CD8-positive, alpha-beta memory T cell (primary cell): ENCODE data around the gene AKAP13. TPM values are rescaled to one million over a fixed set of nuclear protein-coding genes. Genes with fewer than 3 reads are reported as not detected.

ENCODE experiments used
- CTCF ChIA-PET: fragments of 350-600 bp; sonication (Branson Sonifier 250); formaldehyde crosslinking; loops from one replicate; lab custom pipeline; 2021; ENCODE audit warnings: antibody characterized with exemption; lab: Charles Lee
- POLR2A ChIA-PET: fragments of 350-600 bp; sonication (Branson Sonifier 250); formaldehyde crosslinking; loops from one replicate; lab custom pipeline; 2021; ENCODE audit warnings: antibody characterized with exemption; lab: Charles Lee
- DNase-seq, 5 donors: peaks; one replicate each; pipeline versions ENCODE4 v3.0.0 to v3.0.0-alpha.2; 2020 to 2022; ENCODE audit warnings: mixed read lengths in 1 of 5
- H3K27ac ChIP-seq: one replicate; pipeline ENCODE4 v1.7.0; 2013; ENCODE audit warnings: low read depth, mild to moderate bottlenecking, low read length, moderate library complexity
- H3K27me3 ChIP-seq: 2 replicates; pipeline ENCODE4 v1.7.0; 2013; ENCODE audit warnings: low read length, mild to moderate bottlenecking; ENCODE audit not compliant: insufficient read depth, poor library complexity, severe bottlenecking
- H3K36me3 ChIP-seq: 2 replicates; pipeline ENCODE4 v1.7.0; 2013; ENCODE audit warnings: mild to moderate bottlenecking, low read length, moderate library complexity; ENCODE audit not compliant: insufficient read depth
- H3K4me1 ChIP-seq: 2 replicates; pipeline ENCODE4 v1.7.0; 2013; ENCODE audit warnings: mild to moderate bottlenecking, low read length, moderate library complexity; ENCODE audit not compliant: insufficient read depth
- H3K4me3 ChIP-seq: 2 replicates; pipeline ENCODE4 v1.7.0; 2013; ENCODE audit warnings: mild to moderate bottlenecking, low read length
- H3K9me3 ChIP-seq: 2 replicates; pipeline ENCODE4 v1.7.0; 2013; ENCODE audit warnings: mild to moderate bottlenecking, low read length
- H3K27ac Mint-ChIP-seq, 8 donors: one replicate each; pipeline ENCODE4 v1.8.0; 2020 to 2021; ENCODE audit warnings: mixed read lengths in 8 of 8, mild to moderate bottlenecking in 6 of 8, inconsistent platforms in 3 of 8, moderate library complexity in 3 of 8
- H3K27me3 Mint-ChIP-seq, 2 donors: one replicate each; pipeline ENCODE4 v1.8.0; 2020 to 2021; ENCODE audit warnings: mixed read lengths in 2 of 2, mild to moderate bottlenecking in 1 of 2, moderate library complexity in 1 of 2
- H3K36me3 Mint-ChIP-seq, 3 donors: one replicate each; pipeline ENCODE4 v1.8.0; 2020 to 2021; ENCODE audit warnings: mixed read lengths in 3 of 3, inconsistent platforms in 1 of 3, mild to moderate bottlenecking in 1 of 3
- H3K4me1 Mint-ChIP-seq, 3 donors: one replicate each; pipeline ENCODE4 v1.8.0; 2020 to 2021; ENCODE audit warnings: mixed read lengths in 3 of 3, inconsistent platforms in 1 of 3, mild to moderate bottlenecking in 1 of 3
- H3K4me3 Mint-ChIP-seq, 7 donors: one replicate each; pipeline ENCODE4 v1.8.0; 2020 to 2021; ENCODE audit warnings: mixed read lengths in 7 of 7, mild to moderate bottlenecking in 6 of 7, moderate library complexity in 4 of 7, inconsistent platforms in 2 of 7
- H3K9me3 Mint-ChIP-seq, 5 donors: one replicate each; pipeline ENCODE4 v1.8.0; 2020 to 2022; ENCODE audit warnings: mixed read lengths in 5 of 5, mild to moderate bottlenecking in 3 of 5, moderate library complexity in 2 of 5, inconsistent platforms in 1 of 5
- polyA plus RNA-seq: library from polyadenylated mRNA; unstranded; fragments of 300-500 nt; fragmentation: Illumina TruSeq; gene quantifications from one replicate; pipeline ENCODE4 v1.2.3, GENCODE V29; 2021
- total RNA-seq, 2 experiments: library from RNA; stranded (reverse); gene quantifications; one replicate each; pipeline ENCODE4 v1.2.3, GENCODE V29; 2021

AKAP13 gene
- total and polyA plus RNA-seq, 3 experiments from 2014 or later: 109 to 234 (median 113) TPM

DNA sequence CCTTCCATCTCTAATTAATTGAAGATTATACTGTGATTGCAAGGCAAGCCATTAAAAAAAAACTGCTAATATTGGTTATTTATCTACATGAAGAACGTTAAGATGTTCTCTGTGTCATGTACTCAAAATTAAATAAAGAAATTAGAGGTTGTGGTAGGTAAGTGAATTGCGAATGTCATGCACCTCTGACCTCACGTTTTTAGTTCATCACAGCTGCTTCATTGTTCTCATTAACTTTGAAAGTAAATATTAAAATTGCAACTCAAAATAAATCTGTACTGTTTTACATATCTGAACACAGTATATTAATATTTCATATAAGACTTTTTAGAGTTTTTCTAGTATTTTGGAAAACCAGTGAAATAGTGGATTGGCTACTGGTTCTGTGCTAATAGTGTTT lies 320.4 kb downstream of the AKAP13 start:
- Histone ChIP-seq H3K27ac (no peak overlapping the region), H3K4me3 (no peak overlapping the region), H3K9me3 (no peaks in the 10 kb centered on the region), H3K4me1 (peaks cover 71% of the 10 kb centered on the region), H3K36me3 (peaks cover 22% of the 10 kb centered on the region), H3K27me3 (no peaks in the 10 kb centered on the region)
- peak overlapping the region; percentile 87 to 99 (median 96) for H3K27ac Mint-ChIP-seq
- POLR2A ChIA-PET: no interaction called here
- peak overlapping the region in 5 of 7 donors; percentile 35 to 77 (median 53) for H3K4me3 Mint-ChIP-seq
- no peaks in the 10 kb centered on the region for H3K27me3 Mint-ChIP-seq
- CTCF ChIA-PET: no interaction called here
- H3K36me3 Mint-ChIP-seq: peaks cover 5 to 60% (median 10%) of the 10 kb centered on the region in 3 donors
- no peak for DNase-seq
- peaks cover 64 to 84% (median 81%) of the 10 kb centered on the region in 3 donors for H3K4me1 Mint-ChIP-seq
- no peaks in the 10 kb centered on the region for H3K9me3 Mint-ChIP-seq

DNA sequence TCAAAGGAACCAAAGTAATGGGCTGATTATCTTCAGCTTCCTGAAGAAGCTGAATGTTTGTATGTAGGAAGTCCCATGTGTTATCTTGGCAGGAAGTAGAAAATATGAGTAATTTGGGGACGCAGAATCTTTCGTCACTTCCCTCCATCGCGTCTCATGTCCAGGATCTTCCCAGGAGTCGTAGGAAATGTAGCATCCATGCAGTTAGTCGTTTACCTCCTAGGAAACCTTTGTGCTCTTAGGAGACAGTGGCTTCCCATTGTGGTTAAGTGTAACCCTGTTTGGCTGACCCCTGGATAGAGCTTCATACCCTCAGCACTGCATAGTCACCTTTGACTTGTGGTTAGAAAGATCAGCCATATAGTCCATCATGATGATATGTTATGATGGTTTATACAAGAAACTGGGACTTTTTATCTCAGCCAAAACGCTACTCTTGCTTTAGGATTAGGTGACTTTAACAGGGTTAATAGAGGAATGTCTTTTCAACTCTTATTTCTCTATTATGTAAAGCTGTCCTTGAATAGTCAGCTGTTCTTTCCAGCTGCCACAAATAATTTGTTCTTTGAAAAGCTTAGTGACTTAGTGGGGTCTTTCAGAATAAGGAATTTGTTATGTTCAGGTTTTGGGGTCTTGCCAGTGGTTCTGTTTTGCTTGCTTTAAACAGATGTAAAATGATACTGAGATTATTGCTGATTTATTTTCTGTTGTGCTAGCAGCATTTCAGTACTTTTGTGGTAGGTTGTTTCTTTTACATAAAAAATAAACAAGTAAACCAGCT lies 322.1 kb downstream of the AKAP13 start:
- Histone ChIP-seq H3K4me3 (peak overlapping the region; percentile 49), H3K27me3 (no peaks in the 10 kb centered on the region), H3K9me3 (no peaks in the 10 kb centered on the region), H3K4me1 (peaks cover 76% of the 10 kb centered on the region), H3K27ac (peak overlapping the region; percentile 85), H3K36me3 (peaks cover 12% of the 10 kb centered on the region)
- Mint-ChIP-seq H3K4me1 (peaks cover 72 to 87% (median 84%) of the 10 kb centered on the region in 3 donors), H3K27me3 (no peaks in the 10 kb centered on the region), H3K9me3 (no peaks in the 10 kb centered on the region), H3K27ac (peak overlapping the region; percentile 95 to 99 (median 96)), H3K36me3 (peaks cover 0 to 59% (median 8%) of the 10 kb centered on the region in 3 donors), H3K4me3 (peak overlapping the region; percentile 72 to 93 (median 78))
- CTCF ChIA-PET: interaction anchor here (0.9 to 2.0 kb wide), 10 partner anchors 10 to 217 kb away, joined by 3 to 6 read pairs (median 3); no protein-coding TSS in a partner anchor
- POLR2A ChIA-PET: interaction anchor here (0.6 to 4.3 kb wide), 7 partner anchors 11 to 78 kb away, joined by 3 to 62 read pairs (median 3); no protein-coding TSS in a partner anchor
- peak in 4 of 5 donors; percentile 18 to 56 (median 44) for DNase-seq

- DNase-seq: no peak
- ChIA-PET POLR2A (interaction anchor here (0.8 to 4.3 kb wide), 3 partner anchors 13 to 80 kb away, joined by 3 to 62 read pairs (median 8); no protein-coding TSS in a partner anchor), CTCF (interaction anchor here (0.8 to 2.0 kb wide), 5 partner anchors 12 to 32 kb away, joined by 3 to 5 read pairs (median 3); no protein-coding TSS in a partner anchor)
- Histone ChIP-seq H3K27ac (no peak overlapping the region), H3K36me3 (peaks cover 20% of the 10 kb centered on the region), H3K9me3 (no peaks in the 10 kb centered on the region), H3K27me3 (no peaks in the 10 kb centered on the region), H3K4me3 (no peak overlapping the region), H3K4me1 (peaks cover 91% of the 10 kb centered on the region)
- Mint-ChIP-seq H3K9me3 (no peaks in the 10 kb centered on the region), H3K4me3 (peak overlapping the region; percentile 68 to 90 (median 76)), H3K4me1 (peaks cover 86 to 96% (median 95%) of the 10 kb centered on the region in 3 donors), H3K27me3 (no peaks in the 10 kb centered on the region), H3K27ac (peak overlapping the region; percentile 88 to 99 (median 96)), H3K36me3 (peaks cover 0 to 63% (median 11%) of the 10 kb centered on the region in 3 donors)
Measured at GRCh38 chr15:85704066-85704465, 323.7 kb downstream of the AKAP13 start.

DNA sequence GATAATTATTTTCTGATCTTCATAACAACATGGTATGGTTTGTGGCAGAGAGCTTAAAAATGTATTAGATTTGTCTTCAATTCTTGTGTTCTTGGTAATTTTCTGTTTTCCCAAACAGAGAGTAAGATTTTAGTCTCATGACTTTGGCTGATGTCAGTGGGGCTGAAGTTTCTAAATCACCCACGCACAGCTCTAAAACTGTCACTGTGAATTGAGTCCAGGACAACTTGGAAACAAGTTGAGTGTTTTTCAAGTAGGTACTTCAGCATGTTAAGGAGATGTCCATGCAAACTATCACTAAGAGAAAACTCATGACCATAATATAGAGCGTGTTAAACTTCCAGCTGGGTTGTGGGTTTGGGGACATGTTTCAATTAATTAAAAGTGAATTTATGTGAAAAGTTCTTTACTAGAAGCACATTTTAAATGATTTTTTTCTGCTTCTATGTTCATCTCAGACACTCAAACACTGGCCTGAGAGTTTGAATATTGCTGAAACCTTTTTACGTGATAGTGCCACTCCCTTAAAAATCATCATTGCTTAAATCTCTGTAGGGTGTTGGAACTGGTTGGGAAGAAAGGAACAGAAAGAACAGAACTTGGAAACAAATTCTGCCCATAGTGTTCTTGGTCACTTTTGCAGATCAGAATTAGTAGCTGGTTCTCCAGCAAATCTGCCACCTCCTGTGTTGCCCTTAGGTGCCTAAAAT lies 324.5 kb downstream of the AKAP13 start:
- H3K27ac ChIP-seq: no peak overlapping the region

GRCh38 chr15:85706779-85707518 lies 326.5 kb downstream of the AKAP13 start:
- peaks cover 24% of the 10 kb centered on the region for H3K36me3 ChIP-seq
- DNase-seq: peak in 4 of 5 donors; percentile 42 to 79 (median 73)
- CTCF ChIA-PET: interaction anchor here (0.9 to 2.1 kb wide), 2 partner anchors 15 to 77 kb away, joined by 3 to 6 read pairs; no protein-coding TSS in a partner anchor
- POLR2A ChIA-PET: interaction anchor here (0.6 to 2.3 kb wide), 8 partner anchors 13 to 993 kb away, joined by 3 to 9 read pairs (median 4); no protein-coding TSS in a partner anchor
- H3K27me3 ChIP-seq: no peaks in the 10 kb centered on the region
- H3K4me3 Mint-ChIP-seq: peak overlapping the region; percentile 78 to 93 (median 85)
- H3K9me3 ChIP-seq: no peaks in the 10 kb centered on the region
- no peaks in the 10 kb centered on the region for H3K9me3 Mint-ChIP-seq
- peaks cover 0 to 72% (median 17%) of the 10 kb centered on the region in 3 donors for H3K36me3 Mint-ChIP-seq
- H3K4me1 Mint-ChIP-seq: peaks cover 88 to 98% (median 96%) of the 10 kb centered on the region in 3 donors
- H3K4me3 ChIP-seq: peak overlapping the region; percentile 57
- no peaks in the 10 kb centered on the region for H3K27me3 Mint-ChIP-seq
- H3K4me1 ChIP-seq: peaks cover 74% of the 10 kb centered on the region
- H3K27ac ChIP-seq: peak overlapping the region; percentile 88
- peak overlapping the region; percentile 98 to 100 (median 99) for H3K27ac Mint-ChIP-seq

More for the DNA sequence above, 324.5 kb downstream of the AKAP13 start:
- Mint-ChIP-seq H3K4me1 (peaks cover 85 to 98% (median 95%) of the 10 kb centered on the region in 3 donors), H3K36me3 (peaks cover 0 to 63% (median 14%) of the 10 kb centered on the region in 3 donors), H3K27me3 (no peaks in the 10 kb centered on the region), H3K9me3 (no peaks in the 10 kb centered on the region), H3K27ac (peak overlapping the region; percentile 88 to 99 (median 96)), H3K4me3 (peak overlapping the region; percentile 68 to 90 (median 76))
- Histone ChIP-seq H3K36me3 (peaks cover 16% of the 10 kb centered on the region), H3K4me1 (peaks cover 86% of the 10 kb centered on the region), H3K27me3 (no peaks in the 10 kb centered on the region), H3K9me3 (no peaks in the 10 kb centered on the region), H3K4me3 (no peak overlapping the region)
- POLR2A ChIA-PET: interaction anchor here (0.6 to 4.3 kb wide), 3 partner anchors 14 to 81 kb away, joined by 5 to 62 read pairs (median 8); no protein-coding TSS in a partner anchor
- DNase-seq: no peak
- CTCF ChIA-PET: interaction anchor here (0.8 to 1.2 kb wide), 2 partner anchors 12 to 25 kb away, joined by 3 to 5 read pairs; no protein-coding TSS in a partner anchor

DNA sequence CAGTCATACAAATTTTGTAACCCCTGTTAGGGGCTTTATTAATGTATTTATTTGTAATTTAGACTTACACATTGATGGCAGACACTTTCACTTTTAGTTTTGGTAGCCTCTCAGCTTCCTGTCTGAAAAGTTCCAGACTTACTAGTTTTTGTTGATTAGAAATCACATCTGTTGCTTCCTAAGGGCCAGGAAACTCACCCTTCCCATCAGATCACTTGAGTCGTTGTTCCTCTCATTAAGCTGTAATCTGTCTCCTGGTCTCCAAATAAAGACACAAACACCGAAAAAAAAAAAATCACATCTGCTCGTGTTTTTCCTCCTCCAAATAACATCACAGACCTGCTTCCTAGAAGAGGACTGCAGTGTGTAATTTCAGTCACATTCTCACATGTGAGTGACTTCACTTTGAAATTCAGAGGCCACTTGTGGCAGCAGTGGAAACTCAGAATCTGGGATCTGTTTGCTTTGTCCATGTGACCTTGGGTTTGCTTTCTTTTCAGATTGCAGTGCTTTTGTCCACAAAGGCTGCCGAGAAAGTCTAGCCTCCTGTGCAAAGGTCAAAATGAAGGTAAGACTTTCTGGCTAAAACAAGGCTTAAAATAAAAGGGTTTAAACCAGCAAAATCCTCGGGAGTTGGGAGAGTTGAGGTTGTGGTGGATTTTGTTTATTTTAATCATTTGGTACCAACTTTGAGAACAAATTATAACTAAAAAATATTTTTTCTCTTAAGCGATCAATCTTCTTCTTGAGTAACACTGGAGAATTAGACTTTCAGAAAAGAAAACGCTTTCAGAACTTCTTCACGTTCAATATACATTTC lies 327.3 kb downstream of the AKAP13 start:
- no peak for DNase-seq
- H3K4me1 Mint-ChIP-seq: peaks cover 85 to 95% (median 95%) of the 10 kb centered on the region in 3 donors
- ChIA-PET CTCF (interaction anchor here (0.9 to 2.1 kb wide), 2 partner anchors 16 to 78 kb away, joined by 3 to 6 read pairs; no protein-coding TSS in a partner anchor), POLR2A (interaction anchor here (0.6 to 2.3 kb wide), 8 partner anchors 13 to 994 kb away, joined by 3 to 9 read pairs (median 4); no protein-coding TSS in a partner anchor)
- H3K4me3 Mint-ChIP-seq: peak overlapping the region; percentile 78 to 93 (median 85)
- H3K27me3 ChIP-seq: no peaks in the 10 kb centered on the region
- no peaks in the 10 kb centered on the region for H3K9me3 Mint-ChIP-seq
- H3K36me3 ChIP-seq: peaks cover 27% of the 10 kb centered on the region
- peaks cover 66% of the 10 kb centered on the region for H3K4me1 ChIP-seq
- H3K9me3 ChIP-seq: no peaks in the 10 kb centered on the region
- peak overlapping the region; percentile 57 for H3K4me3 ChIP-seq
- H3K27ac Mint-ChIP-seq: peak overlapping the region; percentile 98 to 100 (median 99)
- peaks cover 0 to 76% (median 21%) of the 10 kb centered on the region in 3 donors for H3K36me3 Mint-ChIP-seq
- H3K27ac ChIP-seq: peak overlapping the region; percentile 88
- H3K27me3 Mint-ChIP-seq: no peaks in the 10 kb centered on the region
